Loucy (cell line): ENCODE measurements around the gene PDIA2.

Experiments
- EZH2phosphoT487 ChIP-seq: fragments of 200-600 bp; IDR thresholded peaks from 2 replicates; pipeline ENCODE4 v1.6.1; 2018; ENCODE audit warnings: antibody characterized with exemption, mild to moderate bottlenecking, moderate library complexity, borderline replicate concordance
- TF ChIP-seq, protein P1 (sequence below): fragments of 200-600 bp; sonication (generic); conservative IDR thresholded peaks from 2 replicates; pipeline ENCODE4 v1.5.1; 2014; ENCODE audit warnings: mild to moderate bottlenecking, antibody characterized with exemption, low read length

- TF ChIP-seq, protein P1, sequence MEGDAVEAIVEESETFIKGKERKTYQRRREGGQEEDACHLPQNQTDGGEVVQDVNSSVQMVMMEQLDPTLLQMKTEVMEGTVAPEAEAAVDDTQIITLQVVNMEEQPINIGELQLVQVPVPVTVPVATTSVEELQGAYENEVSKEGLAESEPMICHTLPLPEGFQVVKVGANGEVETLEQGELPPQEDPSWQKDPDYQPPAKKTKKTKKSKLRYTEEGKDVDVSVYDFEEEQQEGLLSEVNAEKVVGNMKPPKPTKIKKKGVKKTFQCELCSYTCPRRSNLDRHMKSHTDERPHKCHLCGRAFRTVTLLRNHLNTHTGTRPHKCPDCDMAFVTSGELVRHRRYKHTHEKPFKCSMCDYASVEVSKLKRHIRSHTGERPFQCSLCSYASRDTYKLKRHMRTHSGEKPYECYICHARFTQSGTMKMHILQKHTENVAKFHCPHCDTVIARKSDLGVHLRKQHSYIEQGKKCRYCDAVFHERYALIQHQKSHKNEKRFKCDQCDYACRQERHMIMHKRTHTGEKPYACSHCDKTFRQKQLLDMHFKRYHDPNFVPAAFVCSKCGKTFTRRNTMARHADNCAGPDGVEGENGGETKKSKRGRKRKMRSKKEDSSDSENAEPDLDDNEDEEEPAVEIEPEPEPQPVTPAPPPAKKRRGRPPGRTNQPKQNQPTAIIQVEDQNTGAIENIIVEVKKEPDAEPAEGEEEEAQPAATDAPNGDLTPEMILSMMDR, result no peak
- no peak for TF ChIP-seq EZH2phosphoT487
Observed at GRCh38 chr16:314795-315299, 31.9 kb downstream of the PDIA2 start.
